Endothelial cell of umbilical vein (primary cell): Measurements from ENCODE around the gene PEMT. TPM values are rescaled to one million over a fixed set of nuclear protein-coding genes. Genes with fewer than 3 reads are reported as not detected.

Experiments
- BruUV-seq: library from RNA; stranded (reverse); fragments of 400-500 nt; replicated peaks from 2 replicates; lab custom pipeline; 2021; lab: Mats Ljungman, UMichigan
- CTCF ChIA-PET: fragments of 300-600, 350-600 bp; sonication (Branson Sonifier 250); formaldehyde crosslinking; loops from one replicate; lab custom pipeline; 2021; ENCODE audit warnings: antibody characterized with exemption, inconsistent platforms; lab: Charles Lee
- POLR2A ChIA-PET: fragments of 300-600, 350-600 bp; sonication (Branson Sonifier 250); formaldehyde crosslinking; loops from one replicate; lab custom pipeline; 2021; ENCODE audit warnings: antibody characterized with exemption, inconsistent platforms; lab: Charles Lee
- DNase-seq: peaks from one replicate; pipeline ENCODE4 v3.0.0-alpha.2; 2011; ENCODE audit warnings: low read depth, low spot score
- FAIRE-seq: peaks from 2 replicates; lab custom pipeline; 2011; peaks lifted over from hg19 to GRCh38; lab: Jason Lieb, UNC
- H2AFZ ChIP-seq: 2 replicates; pipeline ENCODE4 v1.6.0; 2012; ENCODE audit warnings: low read depth, low read length, control low read depth, inconsistent platforms
- H3K27ac ChIP-seq: 2 replicates; pipeline ENCODE4 v1.5.1; 2011; ENCODE audit warnings: low read depth, mild to moderate bottlenecking, control low read depth, low read length, moderate library complexity; ENCODE audit not compliant: insufficient read depth
- H3K27me3 ChIP-seq, 2 experiments: 2 replicates each; pipeline versions ENCODE4 v1.6.0 to v1.6.1; 2011; ENCODE audit warnings: low read length in 2 of 2, mixed read lengths in 1 of 2; ENCODE audit not compliant: control insufficient read depth in 2 of 2, insufficient read depth in 2 of 2
- H3K36me3 ChIP-seq, 2 experiments: 2 replicates in 1 of 2; 3 replicates in 1 of 2; pipeline ENCODE4 v1.5.1; 2011; ENCODE audit warnings: low read length in 2 of 2, mild to moderate bottlenecking in 1 of 2, moderate library complexity in 1 of 2; ENCODE audit not compliant: control insufficient read depth in 2 of 2, insufficient read depth in 2 of 2; ENCODE audit errors: extremely low read depth in 1 of 2
- H3K4me1 ChIP-seq: 3 replicates; pipeline ENCODE4 v1.5.1; 2011; ENCODE audit warnings: mild to moderate bottlenecking, low read length; ENCODE audit not compliant: control insufficient read depth, insufficient read depth; ENCODE audit errors: extremely low read depth
- H3K4me2 ChIP-seq: 2 replicates; pipeline ENCODE4 v1.6.1; 2011; ENCODE audit warnings: low read length, control low read depth, mixed read lengths; ENCODE audit not compliant: insufficient read depth
- H3K4me3 ChIP-seq, 3 experiments: fragments of 200-600 bp in 1 of 3; sonication (generic), shearing (Covaris generic) in 1 of 3; replicated peaks in 1 of 3; 2 replicates each; pipeline ENCODE4 v1.5.1; 2011 to 2016; ENCODE audit warnings: control low read depth in 3 of 3, low read length in 3 of 3, mild to moderate bottlenecking in 2 of 3, inconsistent platforms in 1 of 3, low read depth in 1 of 3, moderate library complexity in 1 of 3; ENCODE audit not compliant: insufficient read depth in 1 of 3
- H3K79me2 ChIP-seq: 2 replicates; pipeline ENCODE4 v1.6.0; 2012; ENCODE audit warnings: low read length, inconsistent platforms; ENCODE audit not compliant: control insufficient read depth, insufficient read depth
- H3K9ac ChIP-seq: replicated peaks from 2 replicates; pipeline ENCODE3; 2011; ENCODE audit warnings: low read length, control low read depth; ENCODE audit not compliant: insufficient read depth; ENCODE audit errors: extremely low read depth
- H3K9me1 ChIP-seq: replicated peaks from 3 replicates; pipeline ENCODE4 v1.6.0; 2011; ENCODE audit warnings: mild to moderate bottlenecking, low read length; ENCODE audit not compliant: control insufficient read depth, insufficient read depth; ENCODE audit errors: extremely low read depth
- H3K9me3 ChIP-seq: replicated peaks from 2 replicates; pipeline ENCODE4 v1.5.1; 2012; ENCODE audit warnings: low read length, inconsistent platforms; ENCODE audit not compliant: control insufficient read depth, insufficient read depth
- H4K20me1 ChIP-seq: replicated peaks from 2 replicates; pipeline ENCODE3; 2011; ENCODE audit warnings: mild to moderate bottlenecking, low read length; ENCODE audit not compliant: control insufficient read depth, insufficient read depth; ENCODE audit errors: extremely low read depth
- CTCF ChIP-seq, 2 donors: IDR thresholded peaks; 1 replicate in 1 of 2; 2 replicates in 1 of 2; pipeline ENCODE4 v1.5.1; 2011; ENCODE audit warnings: low read length in 2 of 2, mild to moderate bottlenecking in 2 of 2, moderate library complexity in 2 of 2, control low read depth in 1 of 2, inconsistent platforms in 1 of 2, low read depth in 1 of 2; ENCODE audit not compliant: insufficient read depth in 1 of 2; ENCODE audit errors: extremely low read depth in 1 of 2
- EZH2 ChIP-seq: IDR thresholded peaks from 2 replicates; pipeline ENCODE4 v1.6.1; 2012; ENCODE audit warnings: borderline replicate concordance, low read depth, mild to moderate bottlenecking, moderate library complexity, low read length, inconsistent platforms; ENCODE audit not compliant: severe bottlenecking
- FOS ChIP-seq: IDR thresholded peaks from 2 replicates; pipeline ENCODE4 v1.6.1; 2011; ENCODE audit warnings: mild to moderate bottlenecking, low read length, moderate library complexity, borderline replicate concordance; ENCODE audit not compliant: insufficient read depth
- GATA2 ChIP-seq: IDR thresholded peaks from 2 replicates; pipeline ENCODE4 v1.7.0; 2011; ENCODE audit warnings: low read depth, mild to moderate bottlenecking, moderate library complexity, mixed read lengths, low read length; ENCODE audit not compliant: insufficient read length, insufficient read depth
- JUN ChIP-seq: IDR thresholded peaks from 2 replicates; pipeline ENCODE4 v1.6.1; 2011; ENCODE audit warnings: borderline replicate concordance, low read depth; ENCODE audit not compliant: insufficient read length, insufficient read depth
- MYC ChIP-seq: IDR thresholded peaks from one replicate; pipeline ENCODE4 v1.6.1; 2011; ENCODE audit warnings: mild to moderate bottlenecking, low read depth, low read length
- POLR2A ChIP-seq: IDR thresholded peaks from 2 replicates; pipeline ENCODE4 v1.6.1; 2012; ENCODE audit warnings: low read depth, mild to moderate bottlenecking, control low read depth, low read length
- POLR2AphosphoS5 ChIP-seq: IDR thresholded peaks from 2 replicates; pipeline ENCODE4 v1.6.1; 2012; ENCODE audit warnings: low read depth, mild to moderate bottlenecking, control low read depth, low read length, moderate library complexity; ENCODE audit not compliant: insufficient read depth
- dilution Hi-C: fragments of 300-500 bp; cut with MboI; formaldehyde crosslinking; loops from one replicate; pipeline ENCODE4 v1.15.0; 2019; ENCODE audit warnings: low sequenced_read_pairs; ENCODE audit not compliant: extremely low pct_ligation_motif_present
- intact Hi-C: fragments of 100-400 bp; cut with micrococcal nuclease; formaldehyde crosslinking; loops from one replicate; pipeline ENCODE4 v1.10.0; 2022
- polyA plus RNA-seq, 4 experiments: library from polyadenylated mRNA; depleted of rRNA in 3 of 4; stranded (reverse) in 3 of 4; unstranded in 1 of 4; fragments of >200 nt; gene quantifications; 2 replicates each; pipeline versions ENCODE4 v1.2.1 to v1.2.3, GENCODE V29; 2011 to 2012; ENCODE audit warnings: missing spikeins in 1 of 4
- total RNA-seq: library from RNA; stranded (reverse); gene quantifications from 2 replicates; pipeline ENCODE4 v1.2.3, GENCODE V29; 2021
- TF ChIP-seq, protein P1 (sequence below): IDR thresholded peaks from 2 replicates; pipeline ENCODE4 v1.6.1; 2011; ENCODE audit not compliant: insufficient read depth, insufficient read length

Gene PEMT
- total and polyA plus RNA-seq, 2 donors (not counting 3 experiments of a cell fraction or from before 2014, with no cell fraction given) = 35.1 to 58.4 TPM

DNA sequence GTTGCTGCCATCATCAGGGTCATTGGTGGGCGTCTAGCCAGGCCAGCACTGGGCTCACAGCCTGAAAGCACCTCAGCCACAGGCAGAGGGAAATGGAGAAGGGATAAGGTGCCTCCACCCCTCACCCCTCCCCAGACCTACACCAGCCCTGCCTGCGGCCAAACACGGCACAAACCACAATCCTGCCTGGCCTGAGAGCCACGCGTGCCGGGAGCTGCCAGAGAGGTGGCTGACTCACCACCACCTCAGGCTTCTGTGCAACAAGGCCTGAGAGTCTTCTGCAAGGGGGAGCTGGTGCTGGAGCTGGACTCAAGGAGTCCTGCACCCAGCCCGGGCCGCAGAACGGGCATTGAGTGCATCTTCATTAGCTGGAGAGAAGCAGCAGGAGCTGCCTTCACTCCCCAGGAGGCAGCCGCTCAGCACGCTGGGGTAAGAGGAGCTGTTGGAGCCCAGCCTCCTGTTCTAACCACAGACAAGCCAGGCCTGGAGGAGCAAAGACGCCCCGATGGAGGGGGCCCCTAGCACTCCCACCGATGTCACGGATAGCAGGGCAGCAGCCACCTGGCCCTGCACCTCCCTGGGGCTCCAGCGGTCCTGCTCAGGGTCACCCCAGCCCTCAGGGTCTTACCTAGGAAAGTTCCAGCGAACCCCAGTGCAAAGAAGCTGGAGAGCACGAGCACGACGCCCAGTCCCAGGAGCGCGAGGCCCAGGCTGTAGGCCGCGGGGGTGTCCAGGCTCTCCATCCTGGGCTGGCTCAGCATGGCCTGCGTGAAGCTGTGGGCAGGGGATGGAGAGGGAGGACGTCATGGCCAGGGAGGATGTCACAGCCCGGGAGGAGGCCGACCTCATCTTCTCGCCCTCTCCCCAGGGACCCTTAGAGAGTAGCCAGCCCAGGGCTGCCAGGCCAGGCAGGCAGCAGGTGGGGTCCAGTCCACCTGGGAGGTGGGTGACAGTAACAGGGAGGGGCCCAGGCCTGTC lies 79.3 kb downstream of the PEMT start:
- H3K9ac ChIP-seq = no peak overlapping the region
- CTCF ChIA-PET = interaction anchor here (1.2 to 4.5 kb wide), 4 partner anchors 11 to 101 kb away, joined by 4 to 37 read pairs (median 6); partner anchors contain the start of gene RASD1
- dilution Hi-C loops = no loop called here
- H2AFZ ChIP-seq = no peak overlapping the region
- H3K4me1 ChIP-seq = no peaks in the 10 kb centered on the region
- H4K20me1 ChIP-seq = no peaks in the 10 kb centered on the region
- no peaks in the 10 kb centered on the region for H3K9me1 ChIP-seq
- H3K36me3 ChIP-seq = no peaks in the 10 kb centered on the region
- intact Hi-C loops = no loop called here
- POLR2A ChIA-PET = interaction anchor here (1.0 kb wide), 1 partner anchor 15 kb away, joined by 3 read pairs; no protein-coding TSS in a partner anchor
- no peak overlapping the region for H3K4me3 ChIP-seq
- H3K27ac ChIP-seq = no peak overlapping the region
- no peaks in the 10 kb centered on the region for H3K27me3 ChIP-seq
- H3K4me2 ChIP-seq = no peak overlapping the region
- TF ChIP-seq POLR2AphosphoS5 (no peak), JUN (no peak), FOS (no peak), MYC (no peak), CTCF (IDR thresholded peaks at IDR 0.05; ENCODE audit: extremely low read depth in 1 of 2, insufficient read depth in 1 of 2, low read depth in 1 of 2, low read length in 2 of 2) (no peak), EZH2 (no peak), GATA2 (no peak), POLR2A (no peak)
- TF ChIP-seq, protein P1, sequence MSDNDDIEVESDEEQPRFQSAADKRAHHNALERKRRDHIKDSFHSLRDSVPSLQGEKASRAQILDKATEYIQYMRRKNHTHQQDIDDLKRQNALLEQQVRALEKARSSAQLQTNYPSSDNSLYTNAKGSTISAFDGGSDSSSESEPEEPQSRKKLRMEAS = no peak
- DNase-seq = no peak
- H3K9me3 ChIP-seq = no peaks in the 10 kb centered on the region
- BruUV-seq = no TSS peak
- H3K79me2 ChIP-seq = no peaks in the 10 kb centered on the region
- FAIRE-seq = no peak
